HUES64 (cell line): ENCODE measurements around the gene RNF39.

Experiments used
- H3K27ac ChIP-seq: 2 replicates; pipeline ENCODE4 v1.7.0; 2013; ENCODE audit warnings: low read depth, low read length, inconsistent platforms
- H3K27me3 ChIP-seq: 2 replicates; pipeline ENCODE4 v1.6.1; 2013; ENCODE audit warnings: mild to moderate bottlenecking, low read length; ENCODE audit not compliant: insufficient read depth
- H3K36me3 ChIP-seq: 2 replicates; pipeline ENCODE4 v1.6.1; 2013; ENCODE audit warnings: mild to moderate bottlenecking, low read length; ENCODE audit not compliant: insufficient read depth
- H3K4me1 ChIP-seq: 2 replicates; pipeline ENCODE4 v1.6.1; 2013; ENCODE audit warnings: mild to moderate bottlenecking, low read length, moderate library complexity; ENCODE audit not compliant: insufficient read depth
- H3K4me3 ChIP-seq: 2 replicates; pipeline ENCODE4 v1.5.1; 2013; ENCODE audit warnings: mild to moderate bottlenecking, low read length, moderate library complexity
- H3K9ac ChIP-seq: 2 replicates; pipeline ENCODE4 v1.6.1; 2013; ENCODE audit warnings: mild to moderate bottlenecking, low read depth, low read length
- H3K9me3 ChIP-seq: 2 replicates; pipeline ENCODE4 v1.6.1; 2013; ENCODE audit warnings: low read depth, low read length; ENCODE audit not compliant: insufficient read depth
- WGBS: fragments of 150-250, 120-280 bp; methylation state at CpG from one replicate; pipeline ENCODE4 v1.1.7; 2013; ENCODE audit warnings: missing lambda C conversion rate; 5-methylcytosine and 5-hydroxymethylcytosine counted together

RNF39 gene

GRCh38 chr6:30092852-30093543 lies 17.4 kb upstream of the RNF39 start:
- H3K27me3 ChIP-seq = peaks cover 70% of the 10 kb centered on the region
- no peak overlapping the region for H3K9ac ChIP-seq
- H3K4me3 ChIP-seq = no peak overlapping the region
- H3K36me3 ChIP-seq = no peaks in the 10 kb centered on the region
- H3K27ac ChIP-seq = no peak overlapping the region
- H3K4me1 ChIP-seq = no peaks in the 10 kb centered on the region
- WGBS = 80% methylated on average over 5 of the region's 6 CpGs
- no peaks in the 10 kb centered on the region for H3K9me3 ChIP-seq

GRCh38 chr6:30091577-30092381 lies 16.2 kb upstream of the RNF39 start:
- H3K36me3 ChIP-seq = no peaks in the 10 kb centered on the region
- H3K9ac ChIP-seq = no peak overlapping the region
- H3K4me1 ChIP-seq = no peaks in the 10 kb centered on the region
- peaks cover 58% of the 10 kb centered on the region for H3K27me3 ChIP-seq
- H3K4me3 ChIP-seq = no peak overlapping the region
- no peak overlapping the region for H3K27ac ChIP-seq
- WGBS = 78% methylated on average over 11 of the region's 11 CpGs
- no peaks in the 10 kb centered on the region; the same call in 1 of the 2 replicates for H3K9me3 ChIP-seq

GRCh38 chr6:30087876-30088275 lies 12.3 kb upstream of the RNF39 start:
- no peaks in the 10 kb centered on the region for H3K4me1 ChIP-seq
- WGBS = 87% methylated on average over 5 of the region's 5 CpGs
- no peaks in the 10 kb centered on the region for H3K36me3 ChIP-seq
- H3K9me3 ChIP-seq = no peaks in the 10 kb centered on the region; the same call in 1 of the 2 replicates
- no peak overlapping the region for H3K4me3 ChIP-seq
- peaks cover 31% of the 10 kb centered on the region for H3K27me3 ChIP-seq
- H3K9ac ChIP-seq = no peak overlapping the region
- H3K27ac ChIP-seq = no peak overlapping the region

- Histone ChIP-seq H3K27ac (no peak overlapping the region), H3K9ac (no peak overlapping the region)
- 63% methylated on average over 4 of the region's 4 CpGs for WGBS
Observed at GRCh38 chr6:30077218-30077617, 1.6 kb upstream of the RNF39 start.

DNA sequence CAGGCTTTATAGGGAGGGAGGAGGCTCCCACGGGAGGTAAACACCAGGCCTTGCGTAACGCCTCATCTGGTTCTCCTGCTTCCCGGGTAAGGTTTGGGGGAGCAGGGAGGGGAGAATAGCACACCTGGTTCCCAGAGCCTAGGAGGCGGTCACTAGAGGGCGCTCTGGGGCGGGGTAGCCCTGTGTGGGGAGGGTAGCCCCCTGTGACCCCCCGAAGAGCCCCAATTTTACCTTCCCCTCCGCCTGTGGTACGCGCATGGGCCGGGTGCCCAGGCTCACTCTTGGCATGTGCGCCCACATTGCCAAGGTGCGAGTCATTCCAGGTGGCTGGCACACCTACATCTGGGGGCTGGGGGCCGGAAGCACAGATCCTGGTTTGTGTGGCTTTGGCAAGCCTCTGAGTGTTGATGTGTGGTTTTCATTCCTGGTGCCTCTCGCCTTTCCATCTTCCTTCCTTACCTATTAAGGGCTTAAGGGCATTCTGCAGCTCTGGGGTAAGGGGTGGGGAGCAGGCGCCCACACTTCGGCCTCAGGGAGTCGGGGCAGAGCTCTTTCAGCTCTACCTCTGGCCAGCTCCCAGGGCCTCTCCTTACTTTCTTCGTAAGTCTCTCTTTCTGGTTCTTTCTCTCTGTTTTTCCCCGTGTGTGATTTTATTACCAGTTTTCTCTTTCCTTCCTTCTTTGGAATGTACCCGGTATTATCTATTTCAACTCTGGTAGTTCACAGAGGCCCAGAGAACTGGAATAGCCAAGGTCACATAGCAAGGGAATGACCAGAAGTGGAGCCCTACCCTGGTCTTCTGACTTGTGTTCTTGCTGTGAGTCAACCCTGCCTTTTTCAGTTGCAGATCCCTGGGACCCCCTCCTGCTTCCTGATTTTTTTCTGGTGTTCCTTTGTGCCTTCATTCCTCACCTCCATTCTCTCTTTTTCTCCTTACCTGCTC lies 492 bp upstream of the RNF39 start:
- no peak overlapping the region for H3K9ac ChIP-seq
- H3K9me3 ChIP-seq = no peaks in the 10 kb centered on the region
- H3K4me1 ChIP-seq = 0 out of 2 replicates have a peak, but pooled peaks cover 5% of the 10 kb centered on the region
- H3K36me3 ChIP-seq = no peaks in the 10 kb centered on the region
- WGBS = 34% methylated on average over 21 of the region's 22 CpGs
- H3K27me3 ChIP-seq = peaks cover 92% of the 10 kb centered on the region
- H3K4me3 ChIP-seq = peak overlapping the region; percentile 59
- H3K27ac ChIP-seq = no peak overlapping the region

More at GRCh38 chr6:30077218-30077617, 1.6 kb upstream of the RNF39 start:
- no peaks in the 10 kb centered on the region for H3K9me3 ChIP-seq
- no peak overlapping the region for H3K4me3 ChIP-seq
- peaks cover 81% of the 10 kb centered on the region for H3K27me3 ChIP-seq
- no peaks in the 10 kb centered on the region for H3K36me3 ChIP-seq
- 0 out of 2 replicates have a peak, but pooled peaks cover 5% of the 10 kb centered on the region for H3K4me1 ChIP-seq

GRCh38 chr6:30074331-30075093 lies 1.1 kb downstream of the RNF39 start:
- H3K27ac ChIP-seq = no peak overlapping the region
- H3K27me3 ChIP-seq = peaks cover 97% of the 10 kb centered on the region
- peak overlapping the region; percentile 59 for H3K4me3 ChIP-seq
- no peaks in the 10 kb centered on the region for H3K9me3 ChIP-seq
- 0 out of 2 replicates have a peak, but pooled peaks cover 5% of the 10 kb centered on the region for H3K4me1 ChIP-seq
- H3K9ac ChIP-seq = no peak overlapping the region
- no peaks in the 10 kb centered on the region for H3K36me3 ChIP-seq
- WGBS = under 1% methylated on average over 37 of the region's 37 CpGs

DNA sequence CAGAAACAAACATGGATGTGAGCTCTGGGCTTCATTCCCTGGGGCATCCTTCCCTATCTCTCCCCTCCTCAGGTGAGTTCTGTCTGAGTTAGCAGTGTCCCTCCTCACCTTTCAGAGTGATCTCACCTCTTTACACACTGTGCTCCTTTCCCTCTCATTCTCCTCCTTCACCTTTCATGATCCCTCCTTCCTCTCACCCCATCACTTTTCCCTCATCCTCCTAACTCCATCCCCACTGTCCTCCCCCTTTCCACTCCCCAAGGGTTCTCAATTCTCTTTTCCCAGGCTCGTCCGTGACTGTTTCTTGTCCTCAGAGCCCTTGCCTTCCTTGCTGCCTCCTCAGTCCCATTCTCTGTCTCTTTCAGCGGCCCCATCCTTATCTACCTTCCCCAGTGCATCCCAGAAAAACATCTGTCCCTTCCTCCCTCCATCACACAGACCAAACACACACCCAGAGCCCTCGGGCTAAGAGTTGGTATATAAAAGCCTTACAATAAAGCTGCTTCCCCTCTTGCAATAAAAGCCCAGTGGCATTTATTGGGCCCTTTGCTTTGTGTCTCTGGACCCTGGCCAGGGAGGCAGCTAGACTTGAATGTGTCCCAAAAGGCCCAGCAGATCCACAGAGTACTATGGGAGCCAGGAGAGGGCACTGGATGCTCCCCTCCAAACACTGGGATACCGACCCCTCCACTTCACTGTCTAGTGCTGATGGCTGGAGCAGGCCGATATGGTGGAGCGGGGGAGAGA lies 1.9 kb downstream of the RNF39 start:
- Histone ChIP-seq H3K9me3 (no peaks in the 10 kb centered on the region), H3K4me1 (0 out of 2 replicates have a peak, but pooled peaks cover 5% of the 10 kb centered on the region), H3K4me3 (peak overlapping the region; percentile 59), H3K27me3 (peaks cover 88% of the 10 kb centered on the region), H3K27ac (no peak overlapping the region), H3K9ac (no peak overlapping the region), H3K36me3 (no peaks in the 10 kb centered on the region)
- 51% methylated on average over 4 of the region's 7 CpGs for WGBS

GRCh38 chr6:30071858-30072257 lies 3.7 kb downstream of the RNF39 start:
- H3K27ac ChIP-seq = no peak overlapping the region
- H3K9ac ChIP-seq = no peak overlapping the region
- H3K27me3 ChIP-seq = peaks cover 70% of the 10 kb centered on the region
- 34% methylated on average over 3 of the region's 3 CpGs for WGBS
- H3K9me3 ChIP-seq = no peaks in the 10 kb centered on the region
- H3K36me3 ChIP-seq = no peaks in the 10 kb centered on the region
- peaks cover 9% of the 10 kb centered on the region; the same call in 1 of the 2 replicates for H3K4me1 ChIP-seq
- H3K4me3 ChIP-seq = peak overlapping the region; percentile 41

GRCh38 chr6:30071081-30071818 lies 4.3 kb downstream of the RNF39 start:
- H3K9ac ChIP-seq = no peak overlapping the region
- no peak overlapping the region for H3K27ac ChIP-seq
- 9% methylated on average over 68 of the region's 68 CpGs for WGBS
- H3K36me3 ChIP-seq = no peaks in the 10 kb centered on the region
- peak overlapping the region; percentile 41 for H3K4me3 ChIP-seq
- peaks cover 9% of the 10 kb centered on the region; the same call in 1 of the 2 replicates for H3K4me1 ChIP-seq
- H3K9me3 ChIP-seq = no peaks in the 10 kb centered on the region
- H3K27me3 ChIP-seq = peaks cover 64% of the 10 kb centered on the region
